NCI-H2196 treated with DMSO at 0.1 percent for 48 hours (cell line): ENCODE data around the gene CARD8.
"Not testable (repeated sequence)": the region's sequence is repeated elsewhere in the genome, so short reads cannot be mapped to it uniquely, and the experiment has no call there.

Experiments
- DNase-seq: peaks from one replicate; lab custom pipeline; 2025; ENCODE audit not compliant: unreplicated experiment; lab: John Stamatoyannopoulos, UW

The CARD8 gene, protein sequence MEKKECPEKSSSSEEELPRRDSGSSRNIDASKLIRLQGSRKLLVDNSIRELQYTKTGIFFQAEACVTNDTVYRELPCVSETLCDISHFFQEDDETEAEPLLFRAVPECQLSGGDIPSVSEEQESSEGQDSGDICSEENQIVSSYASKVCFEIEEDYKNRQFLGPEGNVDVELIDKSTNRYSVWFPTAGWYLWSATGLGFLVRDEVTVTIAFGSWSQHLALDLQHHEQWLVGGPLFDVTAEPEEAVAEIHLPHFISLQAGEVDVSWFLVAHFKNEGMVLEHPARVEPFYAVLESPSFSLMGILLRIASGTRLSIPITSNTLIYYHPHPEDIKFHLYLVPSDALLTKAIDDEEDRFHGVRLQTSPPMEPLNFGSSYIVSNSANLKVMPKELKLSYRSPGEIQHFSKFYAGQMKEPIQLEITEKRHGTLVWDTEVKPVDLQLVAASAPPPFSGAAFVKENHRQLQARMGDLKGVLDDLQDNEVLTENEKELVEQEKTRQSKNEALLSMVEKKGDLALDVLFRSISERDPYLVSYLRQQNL

GRCh38 chr19:48255376-48256303 is at the start of gene CARD8:
Gene CARD8, minus strand, starts transcription at chr19:48255912. Its CDS starts 14,892 bp downstream, at chr19:48241020.
- DNase-seq: peak; percentile 90

DNA sequence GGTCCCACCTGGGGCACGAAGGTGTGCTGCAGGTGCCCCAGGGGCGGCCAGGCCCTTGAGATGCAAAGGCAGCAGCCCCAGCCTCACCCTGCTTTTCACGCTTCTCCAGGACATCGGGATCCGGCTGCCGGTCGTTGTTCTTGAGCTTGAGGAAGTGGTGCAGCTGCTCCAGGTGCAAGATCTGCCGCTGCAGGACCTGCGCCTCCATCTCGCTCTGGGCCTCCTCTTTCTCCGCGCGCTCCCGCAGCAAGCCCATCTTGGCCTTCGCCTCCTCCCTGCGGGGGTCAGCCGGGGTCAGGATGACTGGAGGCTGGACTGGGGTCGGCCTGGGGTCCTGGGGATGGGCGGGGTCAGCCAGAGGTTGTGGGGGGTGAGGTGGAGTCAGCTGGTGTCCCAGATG is 48.2 kb upstream of the CARD8 start:
- DNase-seq: no peak

- DNase-seq: no peak
Observed at GRCh38 chr19:48303367-48303766, 47.7 kb upstream of the CARD8 start.

- DNase-seq: no peak
Observed at GRCh38 chr19:48302600-48302959, 46.9 kb upstream of the CARD8 start.

DNA sequence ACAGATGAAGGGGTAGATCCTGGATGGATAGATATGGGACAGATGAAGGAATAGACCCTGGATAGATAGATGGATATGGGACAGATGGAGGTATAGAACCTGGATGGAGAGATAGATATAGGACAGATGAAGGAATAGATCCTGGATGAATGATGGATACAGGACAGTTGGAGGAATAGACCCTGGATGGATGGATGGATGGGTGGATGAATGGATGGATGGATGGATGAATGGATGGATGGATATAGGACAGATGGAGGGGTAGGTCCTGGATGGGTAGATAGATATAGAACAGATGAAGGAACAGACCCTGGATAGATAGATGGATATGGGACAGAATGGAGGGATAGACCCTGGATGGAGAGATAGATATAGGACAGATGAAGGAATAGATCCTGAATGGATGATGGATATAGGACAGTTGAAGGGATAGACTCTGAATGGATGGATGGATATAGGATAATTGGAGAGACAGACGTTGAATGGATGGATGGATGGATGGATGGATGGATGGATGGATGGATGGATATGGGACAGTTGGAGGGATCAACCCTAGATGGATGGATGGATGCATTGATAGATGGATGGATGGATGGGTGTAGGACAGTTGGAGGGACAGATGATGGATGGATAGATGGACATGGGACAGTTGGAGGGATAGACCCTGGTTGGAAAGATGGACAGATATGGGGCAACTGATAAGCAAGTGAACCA is 46.3 kb upstream of the CARD8 start:
- DNase-seq: no peak

GRCh38 chr19:48297975-48298374 is 42.3 kb upstream of the CARD8 start:
- no peak for DNase-seq

DNA sequence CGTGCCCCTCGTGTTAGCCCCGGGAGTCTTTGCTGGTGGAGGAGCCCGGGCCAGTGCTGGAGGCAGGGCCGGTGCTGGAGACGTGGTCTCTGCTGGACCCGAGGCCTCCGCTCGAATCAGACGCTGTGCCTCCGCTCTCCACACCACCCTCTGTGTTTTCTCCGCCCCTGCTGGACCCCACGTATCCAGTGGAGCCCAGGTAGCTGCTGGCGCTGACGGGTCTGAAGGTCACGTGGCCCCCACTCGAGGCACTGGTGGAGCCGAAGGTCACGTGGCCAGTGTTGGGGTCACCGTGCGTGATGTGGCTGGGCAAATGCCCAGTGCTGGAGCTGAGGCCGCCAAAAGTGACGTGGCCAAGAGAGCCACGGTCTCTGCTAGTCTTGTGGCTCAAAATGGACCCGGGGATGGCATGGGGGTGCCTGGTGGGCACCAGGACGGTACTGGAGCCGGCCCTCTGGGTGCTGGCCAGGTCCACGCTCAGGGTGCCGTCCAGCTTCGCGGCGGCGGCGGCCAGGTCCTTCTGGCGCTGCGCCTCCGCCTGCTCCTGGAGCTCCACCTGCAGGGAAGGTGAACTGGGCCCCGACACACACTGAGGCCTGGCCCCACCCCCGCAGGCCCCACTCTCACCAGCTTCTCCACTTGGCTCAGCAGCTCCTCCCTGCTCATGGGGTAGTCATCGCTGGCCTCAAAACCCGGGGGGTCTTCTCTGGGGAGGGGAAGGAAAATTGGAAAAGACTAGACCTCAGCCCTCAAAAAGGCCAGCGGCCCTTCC is 41.4 kb upstream of the CARD8 start:
- DNase-seq: no peak

GRCh38 chr19:48295458-48295857 is 39.7 kb upstream of the CARD8 start:
- DNase-seq: no peak

DNA sequence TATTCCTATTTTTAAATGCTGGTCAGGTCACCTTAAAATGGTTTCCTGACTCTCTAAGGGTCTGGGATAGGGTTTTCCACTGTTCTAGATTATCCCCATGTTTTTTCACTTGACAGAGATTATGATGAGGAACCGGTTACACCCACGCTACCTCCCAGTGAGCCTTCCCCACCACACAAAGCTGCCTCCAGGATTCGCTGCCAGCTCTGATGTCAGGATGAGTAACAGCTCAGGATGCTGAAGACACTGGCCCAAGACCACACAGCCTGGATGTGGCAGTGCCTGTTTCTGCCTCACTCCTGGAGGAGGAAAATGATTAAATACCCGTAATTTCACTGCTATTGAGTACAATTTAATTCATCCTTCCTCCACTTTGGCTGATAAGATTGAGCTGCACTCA is 37.1 kb upstream of the CARD8 start:
- DNase-seq: no peak

DNA sequence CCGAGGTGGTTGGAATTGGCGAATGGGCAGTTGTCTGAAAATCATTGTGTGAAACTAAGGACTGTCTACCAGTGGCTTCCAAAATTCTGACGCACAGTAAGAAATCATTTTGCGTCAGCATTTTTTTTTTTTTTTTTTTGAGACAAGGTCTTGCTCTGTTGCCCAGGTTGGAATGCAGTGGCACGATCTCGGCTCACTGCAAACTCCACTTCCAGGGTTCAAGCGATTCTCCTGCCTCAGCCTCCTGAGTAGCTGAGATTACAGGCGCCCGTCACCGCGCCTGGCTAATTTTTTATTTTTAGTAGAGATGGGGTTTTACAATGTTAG is 35.7 kb upstream of the CARD8 start:
- DNase-seq: not testable (repeated sequence)

DNA sequence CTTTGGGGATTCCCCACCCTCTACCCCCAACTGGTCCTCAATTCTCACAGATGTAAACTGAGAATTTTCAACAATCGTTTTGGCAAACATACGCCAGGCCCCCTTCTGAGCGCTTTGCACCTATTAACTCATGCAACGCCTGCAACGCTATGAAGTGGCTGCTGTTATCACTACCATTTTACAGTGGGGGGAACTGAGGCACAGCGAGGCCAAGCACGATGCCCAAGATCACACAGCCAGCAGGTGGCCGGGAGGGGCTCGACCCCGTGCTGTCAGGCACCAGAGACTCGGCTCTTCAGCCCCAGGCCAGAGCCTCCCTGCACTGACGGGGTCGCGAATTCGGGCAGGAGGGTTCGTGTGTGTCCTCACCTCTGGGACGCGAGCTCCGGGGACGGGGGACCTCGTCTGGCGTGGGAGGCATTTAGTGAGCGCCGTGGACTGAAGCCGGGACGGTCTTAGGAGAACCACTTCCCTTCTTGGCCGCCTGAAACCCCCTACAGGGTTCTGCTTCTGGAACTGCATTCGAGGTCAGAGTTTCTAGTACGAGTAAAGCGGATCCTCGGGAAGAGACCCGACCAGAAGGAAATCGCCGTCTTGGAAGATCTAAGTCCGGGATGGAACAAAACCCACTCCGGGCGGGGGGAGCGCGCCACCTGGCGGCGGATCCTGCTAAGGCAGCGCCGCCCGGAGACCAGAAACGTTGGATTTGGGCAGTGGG is 35.2 kb upstream of the CARD8 start:
- DNase-seq: peak; percentile 35

DNA sequence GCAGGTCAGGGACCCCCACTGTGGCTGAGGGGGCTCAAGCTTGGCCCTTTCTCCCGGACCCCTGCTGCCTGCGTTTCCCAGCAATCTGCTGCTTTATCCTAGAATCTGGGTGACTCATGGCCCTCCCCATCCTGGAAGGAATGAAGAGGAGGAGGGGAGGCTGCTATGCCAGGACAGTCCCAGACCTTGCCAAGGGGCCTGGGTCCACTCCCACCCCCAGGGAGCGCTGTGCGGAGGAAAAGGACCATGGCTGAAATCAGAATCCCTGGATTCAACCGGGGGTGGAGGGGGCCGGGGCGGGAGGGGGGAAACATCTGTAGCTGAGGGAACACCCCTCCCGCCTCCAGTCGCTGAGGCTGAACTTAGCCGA is 34.7 kb upstream of the CARD8 start:
- DNase-seq: no peak

- DNase-seq: no peak
Observed at GRCh38 chr19:48287748-48288147, 32.0 kb upstream of the CARD8 start.

GRCh38 chr19:48284896-48285295 is 29.2 kb upstream of the CARD8 start:
- DNase-seq: no peak

DNA sequence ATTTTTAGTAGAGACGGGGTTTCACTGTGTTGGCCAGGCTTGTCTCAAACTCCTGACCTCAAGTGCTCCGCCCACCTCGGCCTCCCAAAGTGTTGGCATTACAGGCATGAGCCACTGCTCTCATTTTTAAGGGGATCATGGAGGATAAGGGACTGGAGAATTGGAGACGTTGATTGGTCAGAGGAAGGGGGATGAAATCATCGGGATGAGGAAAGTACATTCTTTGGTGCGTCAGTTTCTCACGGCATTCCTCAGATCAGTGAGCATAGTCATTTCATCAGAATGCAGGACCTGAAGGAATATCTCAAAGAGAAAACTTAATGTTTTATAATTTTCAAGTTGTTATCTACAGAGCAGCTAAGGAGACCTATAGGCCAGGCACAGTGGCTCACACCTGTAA is 28.2 kb upstream of the CARD8 start:
- no peak for DNase-seq

DNA sequence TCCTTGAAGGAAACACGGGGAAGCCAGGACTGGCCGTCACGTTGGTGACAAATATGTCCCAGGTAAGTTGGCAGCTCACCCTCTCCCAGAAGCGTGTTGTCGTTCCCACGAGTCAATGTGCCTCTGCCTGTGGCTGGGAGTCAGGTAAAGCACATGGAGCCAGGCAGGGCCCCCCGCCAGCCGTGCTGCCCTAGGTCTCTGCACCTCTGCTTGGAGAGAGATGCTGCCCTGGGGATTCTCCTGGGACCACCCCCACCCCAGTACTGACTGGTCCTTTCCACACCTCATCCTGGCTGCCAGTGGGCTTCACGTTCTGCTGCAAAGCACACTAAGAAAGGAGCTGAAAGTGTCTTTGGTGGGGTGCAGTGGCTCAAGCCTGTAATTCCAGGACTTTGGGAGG is 24.0 kb upstream of the CARD8 start:
- no peak for DNase-seq

- DNase-seq: no peak
Observed at GRCh38 chr19:48274938-48275337, 19.2 kb upstream of the CARD8 start.

DNA sequence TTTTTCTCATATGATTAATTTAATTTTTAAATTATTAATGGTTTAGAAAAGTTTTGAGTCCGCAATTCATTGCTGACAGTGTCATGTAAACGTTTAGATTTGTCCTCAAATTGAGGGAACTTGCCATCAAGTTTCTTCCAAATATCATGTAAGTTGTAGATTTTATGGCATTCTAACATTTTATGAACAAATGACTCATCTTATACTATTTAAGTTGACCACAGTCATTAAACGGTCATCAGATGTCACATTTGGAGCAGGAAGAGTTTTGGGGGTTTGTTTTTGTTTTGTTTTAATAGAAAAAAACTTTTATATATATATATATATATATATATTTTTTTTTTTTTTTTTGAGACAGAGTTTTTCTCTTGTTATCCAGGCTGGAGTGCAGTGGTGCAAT is 18.5 kb upstream of the CARD8 start:
- no peak for DNase-seq

GRCh38 chr19:48271531-48272151 is 15.9 kb upstream of the CARD8 start:
- DNase-seq: peak; percentile 55

- DNase-seq: not testable (repeated sequence)
Observed at GRCh38 chr19:48269617-48270026, 13.9 kb upstream of the CARD8 start.
